Neuronal stem cell (in vitro differentiated cells): ENCODE results near the gene AQP7.

Experiments
- DNase-seq: peaks from one replicate; pipeline ENCODE4 v3.0.0-alpha.2; 2013; ENCODE audit warnings: low spot score
- H2AFZ ChIP-seq: one replicate; pipeline ENCODE4 v1.6.1; 2013; ENCODE audit warnings: mild to moderate bottlenecking, low read length, inconsistent platforms
- H2AK5ac ChIP-seq: 2 replicates; pipeline ENCODE4 v1.6.1; 2013; ENCODE audit warnings: low read depth, mild to moderate bottlenecking, inconsistent platforms, low read length, moderate library complexity, mixed read lengths
- H2BK120ac ChIP-seq: 2 replicates; pipeline ENCODE4 v1.6.1; 2013; ENCODE audit warnings: low read depth, mild to moderate bottlenecking, inconsistent platforms, low read length, moderate library complexity, mixed read lengths
- H2BK12ac ChIP-seq: one replicate; pipeline ENCODE4 v1.6.1; 2013; ENCODE audit warnings: low read length, inconsistent platforms
- H2BK15ac ChIP-seq: 2 replicates; pipeline ENCODE4 v1.6.1; 2013; ENCODE audit warnings: mild to moderate bottlenecking, low read length, inconsistent platforms, mixed read lengths
- H2BK5ac ChIP-seq: one replicate; pipeline ENCODE4 v1.6.1; 2013; ENCODE audit warnings: inconsistent platforms, mild to moderate bottlenecking, low read length, moderate library complexity
- H3K14ac ChIP-seq: one replicate; pipeline ENCODE4 v1.6.1; 2013; ENCODE audit warnings: low read length, inconsistent platforms
- H3K18ac ChIP-seq: 2 replicates; pipeline ENCODE4 v1.6.1; 2013; ENCODE audit warnings: low read length, inconsistent platforms
- H3K23ac ChIP-seq: 2 replicates; pipeline ENCODE4 v1.6.1; 2013; ENCODE audit warnings: low read depth, mild to moderate bottlenecking, mixed read lengths, low read length, inconsistent platforms; ENCODE audit not compliant: poor library complexity
- H3K27ac ChIP-seq: replicated peaks from 3 replicates; pipeline ENCODE4 v1.5.1; 2013; ENCODE audit warnings: low read length, inconsistent platforms
- H3K27me3 ChIP-seq, 3 experiments: 2 replicates each; pipeline ENCODE4 v1.6.1; 2013; ENCODE audit warnings: low read length in 3 of 3, mild to moderate bottlenecking in 2 of 3, inconsistent platforms in 1 of 3, low read depth in 1 of 3, mixed read lengths in 1 of 3, moderate library complexity in 1 of 3; ENCODE audit not compliant: control insufficient read depth in 3 of 3, insufficient read depth in 3 of 3
- H3K36me3 ChIP-seq, 2 donors: replicated peaks in 1 of 2; 2 replicates each; pipeline ENCODE4 v1.6.1; 2013; ENCODE audit warnings: low read length in 2 of 2; ENCODE audit not compliant: control insufficient read depth in 2 of 2, insufficient read depth in 2 of 2
- H3K4ac ChIP-seq: 2 replicates; pipeline ENCODE4 v1.6.1; 2013; ENCODE audit warnings: inconsistent platforms, mild to moderate bottlenecking, low read length, moderate library complexity
- H3K4me1 ChIP-seq, 2 donors: 1 replicate in 1 of 2; 2 replicates in 1 of 2; pipeline ENCODE4 v1.6.1; 2013; ENCODE audit warnings: low read length in 2 of 2, low read depth in 1 of 2; ENCODE audit not compliant: control insufficient read depth in 2 of 2, insufficient read depth in 1 of 2
- H3K4me2 ChIP-seq: one replicate; pipeline ENCODE4 v1.6.1; 2013; ENCODE audit warnings: mild to moderate bottlenecking, low read length, inconsistent platforms; ENCODE audit not compliant: insufficient read depth, poor library complexity, severe bottlenecking
- H3K4me3 ChIP-seq, 2 donors: 2 replicates each; pipeline ENCODE4 v1.5.1; 2013; ENCODE audit warnings: low read length in 2 of 2, mild to moderate bottlenecking in 2 of 2, inconsistent platforms in 1 of 2, moderate library complexity in 1 of 2
- H3K79me1 ChIP-seq: one replicate; pipeline ENCODE4 v1.6.1; 2013; ENCODE audit warnings: low read depth, mild to moderate bottlenecking, inconsistent platforms, low read length, moderate library complexity
- H3K9ac ChIP-seq: one replicate; pipeline ENCODE4 v1.6.1; 2013; ENCODE audit warnings: mild to moderate bottlenecking, low read depth, low read length, inconsistent platforms; ENCODE audit not compliant: poor library complexity
- H3K9me3 ChIP-seq, 2 donors: replicated peaks in 1 of 2; 2 replicates each; pipeline versions ENCODE3 to v1.6.1; 2013; ENCODE audit warnings: low read length in 2 of 2, mild to moderate bottlenecking in 2 of 2, inconsistent platforms in 1 of 2, low read depth in 1 of 2, mixed read lengths in 1 of 2, moderate library complexity in 1 of 2; ENCODE audit not compliant: control insufficient read depth in 2 of 2, insufficient read depth in 1 of 2
- H4K8ac ChIP-seq: one replicate; pipeline ENCODE4 v1.6.1; 2013; ENCODE audit warnings: low read depth, mild to moderate bottlenecking, inconsistent platforms, low read length, moderate library complexity
- H4K91ac ChIP-seq: one replicate; pipeline ENCODE4 v1.6.1; 2013; ENCODE audit warnings: low read length, low read depth, mild to moderate bottlenecking, inconsistent platforms; ENCODE audit not compliant: poor library complexity
- WGBS, 2 donors: extraction: QIAGEN DNeasy Blood & Tissue Kit; methylation state at CpG; one replicate each; pipeline ENCODE4 v1.1.7; 2013; ENCODE audit warnings: missing lambda C conversion rate in 2 of 2, mixed read lengths in 1 of 2; ENCODE audit not compliant: insufficient read length in 2 of 2, insufficient replicate concordance in 1 of 2; ENCODE audit errors: extremely low coverage in 2 of 2; 5-methylcytosine and 5-hydroxymethylcytosine counted together

Gene AQP7

DNA sequence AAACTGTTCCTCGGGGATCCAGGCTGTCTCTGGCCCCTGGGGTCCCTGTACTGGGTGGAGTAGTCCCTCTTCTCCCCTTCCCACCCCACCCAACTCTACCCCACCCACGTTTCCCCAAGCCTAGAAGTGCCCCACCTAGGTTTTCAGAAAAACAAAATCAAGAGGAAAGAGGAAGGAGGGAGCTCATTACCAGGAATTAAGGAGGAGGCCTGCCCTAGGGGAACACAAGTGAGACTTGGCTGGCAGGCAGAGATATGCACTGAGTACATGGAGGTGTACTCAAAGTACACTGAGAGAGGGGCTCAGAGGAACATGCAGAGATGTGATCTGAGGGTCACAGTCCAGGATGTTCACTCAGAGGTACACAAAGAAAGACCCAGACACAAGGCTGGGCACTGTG is 34.8 kb upstream of the AQP7 start:
- H2BK120ac ChIP-seq: no peak overlapping the region
- no peak overlapping the region for H3K4ac ChIP-seq
- H2AFZ ChIP-seq: no peak overlapping the region
- no peak overlapping the region for H3K27ac ChIP-seq
- peaks cover 0 to 12% of the 10 kb centered on the region in 2 donors for H3K4me1 ChIP-seq
- no peak overlapping the region for H3K18ac ChIP-seq
- no peak overlapping the region for H2BK15ac ChIP-seq
- H3K9ac ChIP-seq: no peak overlapping the region
- H3K14ac ChIP-seq: no peak overlapping the region
- H2AK5ac ChIP-seq: peak overlapping the region; percentile 25
- no peaks in the 10 kb centered on the region for H3K9me3 ChIP-seq
- no peaks in the 10 kb centered on the region for H3K36me3 ChIP-seq
- WGBS, 2 donors: no CpG with 5 or more reads among the region's 2 CpGs
- no peak overlapping the region for H2BK5ac ChIP-seq
- H4K8ac ChIP-seq: no peak overlapping the region
- peak overlapping the region; percentile 20 for H3K23ac ChIP-seq
- H3K4me2 ChIP-seq: no peak overlapping the region
- H3K27me3 ChIP-seq: peaks cover 0 to 35% (median 0%) of the 10 kb centered on the region in 3 experiments
- no peak for DNase-seq
- no peak overlapping the region for H2BK12ac ChIP-seq
- no peaks in the 10 kb centered on the region for H3K79me1 ChIP-seq
- H3K4me3 ChIP-seq: no peak overlapping the region
- H4K91ac ChIP-seq: no peak overlapping the region

DNA sequence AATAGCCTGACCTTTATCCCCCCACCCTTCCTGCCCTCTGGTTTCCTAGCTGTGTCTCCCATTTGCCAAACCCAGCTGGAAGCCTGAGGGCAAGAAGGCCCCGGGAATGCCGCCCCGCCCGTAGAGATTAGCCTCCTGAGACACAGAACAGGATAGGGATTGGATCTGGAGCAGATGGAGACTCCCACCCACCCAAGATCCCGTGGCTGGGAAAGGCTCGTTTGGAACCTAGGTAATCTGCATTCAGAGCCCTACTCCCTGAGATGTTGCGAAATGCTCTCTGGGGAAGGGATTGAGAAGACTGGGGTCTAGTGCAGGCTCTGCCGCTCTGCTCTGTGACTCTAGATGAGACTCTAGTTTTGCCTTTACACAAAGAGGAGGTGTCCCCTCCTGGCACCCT is 34.1 kb upstream of the AQP7 start:
- no peak overlapping the region for H3K9ac ChIP-seq
- no peaks in the 10 kb centered on the region for H3K9me3 ChIP-seq
- no peak overlapping the region for H3K23ac ChIP-seq
- no peak overlapping the region for H3K27ac ChIP-seq
- H2BK15ac ChIP-seq: no peak overlapping the region
- no peaks in the 10 kb centered on the region for H3K79me1 ChIP-seq
- H2BK120ac ChIP-seq: no peak overlapping the region
- no peak overlapping the region for H3K14ac ChIP-seq
- H2AFZ ChIP-seq: no peak overlapping the region
- H4K91ac ChIP-seq: no peak overlapping the region
- no peak overlapping the region for H3K4me3 ChIP-seq
- H3K4me2 ChIP-seq: no peak overlapping the region
- no CpG with 5 or more reads among the region's 8 CpGs for WGBS, 2 donors
- peaks cover 0 to 12% of the 10 kb centered on the region in 2 donors for H3K4me1 ChIP-seq
- peaks cover 0 to 35% (median 0%) of the 10 kb centered on the region in 3 experiments for H3K27me3 ChIP-seq
- H2BK5ac ChIP-seq: no peak overlapping the region
- DNase-seq: no peak
- no peak overlapping the region for H3K4ac ChIP-seq
- H2AK5ac ChIP-seq: no peak overlapping the region
- no peak overlapping the region for H3K18ac ChIP-seq
- H4K8ac ChIP-seq: no peak overlapping the region
- H3K36me3 ChIP-seq: no peaks in the 10 kb centered on the region
- H2BK12ac ChIP-seq: no peak overlapping the region

GRCh38 chr9:33435821-33436277 is 33.5 kb upstream of the AQP7 start:
- no peak overlapping the region for H4K91ac ChIP-seq
- no peak overlapping the region for H3K9ac ChIP-seq
- H2BK15ac ChIP-seq: no peak overlapping the region
- H3K36me3 ChIP-seq: no peaks in the 10 kb centered on the region
- no peak overlapping the region for H2BK12ac ChIP-seq
- no peak overlapping the region for H2BK5ac ChIP-seq
- H3K18ac ChIP-seq: no peak overlapping the region
- H2BK120ac ChIP-seq: no peak overlapping the region
- peaks cover 0 to 39% (median 0%) of the 10 kb centered on the region in 3 experiments for H3K27me3 ChIP-seq
- no peak overlapping the region for H2AFZ ChIP-seq
- no peak for DNase-seq
- WGBS, 2 donors: no CpG with 5 or more reads among the region's 8 CpGs
- H3K14ac ChIP-seq: no peak overlapping the region
- H3K4me1 ChIP-seq: peaks cover 0 to 12% of the 10 kb centered on the region in 2 donors
- no peaks in the 10 kb centered on the region for H3K79me1 ChIP-seq
- H3K4me3 ChIP-seq: peak overlapping the region in 1 of 2 donors; percentile 20
- H4K8ac ChIP-seq: no peak overlapping the region
- no peak overlapping the region for H3K27ac ChIP-seq
- H3K9me3 ChIP-seq: no peaks in the 10 kb centered on the region
- no peak overlapping the region for H3K4me2 ChIP-seq
- H2AK5ac ChIP-seq: no peak overlapping the region
- no peak overlapping the region for H3K23ac ChIP-seq
- H3K4ac ChIP-seq: no peak overlapping the region

DNA sequence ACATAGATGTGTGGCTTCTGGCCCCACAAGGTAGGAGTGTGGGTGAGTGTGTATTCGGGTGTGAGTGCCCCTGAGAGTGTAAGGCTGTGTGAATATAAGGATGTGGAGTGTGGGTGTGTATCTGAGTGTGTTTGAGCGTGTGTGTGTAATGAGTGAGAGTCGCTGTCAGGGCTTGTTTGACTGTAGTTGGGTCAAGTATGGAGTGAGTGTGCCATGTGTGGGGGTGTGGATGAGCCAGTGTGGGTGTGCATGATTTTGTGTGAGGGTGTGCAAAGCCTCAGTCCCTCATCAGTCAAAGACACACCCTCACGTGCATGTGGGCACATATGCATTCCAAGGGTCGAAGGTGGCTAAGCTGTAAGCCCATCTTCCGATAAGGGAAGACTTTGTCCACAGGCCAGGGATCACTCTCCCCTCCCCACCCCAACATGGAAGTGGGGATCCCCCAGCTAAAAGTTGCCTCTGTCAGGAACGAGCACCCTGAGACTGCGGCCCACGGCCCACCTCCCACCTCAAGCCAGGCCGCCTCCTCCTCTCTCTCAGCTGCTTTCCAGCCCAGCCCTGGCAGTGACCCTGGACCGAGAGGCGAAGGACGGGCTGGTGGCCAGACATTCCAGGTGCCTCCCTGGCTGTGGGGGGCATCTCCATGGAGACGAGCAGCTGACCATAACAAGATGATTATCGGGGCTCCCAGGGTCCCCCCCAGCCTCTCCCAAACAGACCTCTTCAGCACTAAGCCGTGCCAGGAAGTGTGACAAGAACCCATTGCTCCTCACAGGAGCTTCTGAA is 32.1 kb upstream of the AQP7 start:
- H3K4ac ChIP-seq: no peak overlapping the region
- 100% methylated on average over 2 of the region's 16 CpGs; no CpG with 5 or more reads in 1 of the 2 donors for WGBS, 2 donors
- DNase-seq: no peak

More for the DNA sequence above, 32.1 kb upstream of the AQP7 start:
- Histone ChIP-seq H4K91ac (no peak overlapping the region), H2BK120ac (peak overlapping the region; percentile 33), H3K18ac (peak overlapping the region; percentile 7), H3K36me3 (no peaks in the 10 kb centered on the region), H2BK15ac (no peak overlapping the region), H2BK5ac (no peak overlapping the region), H3K4me3 (peak overlapping the region in 1 of 2 donors; percentile 42), H3K14ac (no peak overlapping the region), H3K4me1 (peaks cover 0 to 7% of the 10 kb centered on the region in 2 donors), H3K9me3 (no peaks in the 10 kb centered on the region), H3K79me1 (no peaks in the 10 kb centered on the region), H2BK12ac (no peak overlapping the region), H2AK5ac (peak overlapping the region; percentile 38), H2AFZ (no peak overlapping the region), H3K27ac (no peak overlapping the region), H4K8ac (no peak overlapping the region), H3K4me2 (no peak overlapping the region), H3K27me3 (peaks cover 0 to 29% (median 0%) of the 10 kb centered on the region in 3 experiments), H3K9ac (peak overlapping the region; percentile 7), H3K23ac (peak overlapping the region; percentile 21)
